Body of pancreas (tissue), 4 donors: ENCODE data around the gene ZNF638. TPM values are rescaled to one million over a fixed set of nuclear protein-coding genes. Genes with fewer than 3 reads are reported as not detected.

ENCODE experiments used
- ATAC-seq: fragments of 150-250 bp; one replicate; pipeline ENCODE4 v1.9.1; 2016
- DNase-seq, 4 donors: peaks; one replicate each; pipeline ENCODE4 v3.0.0-alpha.2; 2019
- H3K27ac ChIP-seq, 4 donors: fragments of 200-600 bp; sonication (generic); 1 replicate in 3 of 4; 2 replicates in 1 of 4; pipeline versions ENCODE4 v1.5.1 to v1.6.1; 2016 to 2019; ENCODE audit warnings: mild to moderate bottlenecking in 1 of 4, mixed read lengths in 1 of 4, moderate library complexity in 1 of 4
- H3K27me3 ChIP-seq, 2 donors: fragments of 200-600 bp; sonication (generic); one replicate each; pipeline ENCODE4 v1.6.0; 2016; ENCODE audit warnings: mild to moderate bottlenecking in 1 of 2
- H3K36me3 ChIP-seq, 2 donors: fragments of 200-600 bp; sonication (generic); replicated peaks in 1 of 2; 2 replicates each; pipeline ENCODE4 v1.5.1; 2016; ENCODE audit warnings: low read depth in 2 of 2; ENCODE audit not compliant: insufficient read depth in 1 of 2
- H3K4me1 ChIP-seq: fragments of 200-600 bp; sonication (generic); one replicate; pipeline ENCODE4 v1.6.0; 2016
- H3K4me3 ChIP-seq, 2 donors: fragments of 200-600 bp; sonication (generic); 1 replicate in 1 of 2; 2 replicates in 1 of 2; pipeline ENCODE4 v1.5.1; 2016 to 2019
- H3K9me3 ChIP-seq, 3 donors: fragments of 200-600 bp; sonication (generic); 1 replicate in 2 of 3; 2 replicates in 1 of 3; pipeline ENCODE4 v1.5.1; 2016
- CTCF ChIP-seq, 7 experiments: fragments of 450-650 bp in 4 of 7; fragments of 200-600 bp in 3 of 7; sonication (generic) in 3 of 7; IDR thresholded peaks; one replicate each; pipeline ENCODE4 v1.5.1; 2016 to 2019; ENCODE audit warnings: antibody characterized with exemption in 7 of 7
- POLR2A ChIP-seq, 3 donors: fragments of 450-650 bp; IDR thresholded peaks; one replicate each; pipeline ENCODE4 v1.6.1; 2016; ENCODE audit warnings: antibody characterized with exemption in 3 of 3, mild to moderate bottlenecking in 2 of 3
- WGBS, 2 donors: methylation state at CpG; one replicate each; pipeline ENCODE4 v1.1.5; 2017; 5-methylcytosine and 5-hydroxymethylcytosine counted together
- intact Hi-C: fragments of 100-400 bp; cut with DNase I; formaldehyde crosslinking; loops from one replicate; pipeline ENCODE4 v1.15.1; 2023
- total RNA-seq, 2 donors: library from RNA; depleted of rRNA; stranded (reverse); fragments of >200 nt; gene quantifications; one replicate each; pipeline ENCODE4 v1.1.0, GENCODE V29; 2016

Gene ZNF638
- total RNA-seq, 2 donors from 2014 or later = 108 to 146 TPM

GRCh38 chr2:71449343-71449742 is 117.8 kb downstream of the ZNF638 start:
- no peak for DNase-seq
- H3K4me3 ChIP-seq = no peak overlapping the region
- H3K9me3 ChIP-seq = no peaks in the 10 kb centered on the region
- no peak for ATAC-seq
- intact Hi-C loops = no loop called here
- H3K27ac ChIP-seq = no peak overlapping the region
- no peaks in the 10 kb centered on the region for H3K36me3 ChIP-seq
- peaks cover 14% of the 10 kb centered on the region for H3K4me1 ChIP-seq
- WGBS, 2 donors = 45 to 56% methylated on average over 3 of the region's 3 CpGs
- no peak for TF ChIP-seq POLR2A (IDR thresholded peaks at IDR 0.05)
- no peak for TF ChIP-seq CTCF (IDR thresholded peaks at IDR 0.05)
- H3K27me3 ChIP-seq = no peaks in the 10 kb centered on the region

- Histone ChIP-seq H3K4me1 (peaks cover 21% of the 10 kb centered on the region), H3K27me3 (no peaks in the 10 kb centered on the region), H3K27ac (no peak overlapping the region), H3K36me3 (no peaks in the 10 kb centered on the region), H3K4me3 (no peak overlapping the region), H3K9me3 (no peaks in the 10 kb centered on the region)
- ATAC-seq (no peak), DNase-seq (no peak)
- intact Hi-C loops = no loop called here
- WGBS, 2 donors = 80 to 83% methylated on average over 4 of the region's 4 CpGs
- no peak for TF ChIP-seq POLR2A (IDR thresholded peaks at IDR 0.05)
- no peak for TF ChIP-seq CTCF (IDR thresholded peaks at IDR 0.05)
Measured at GRCh38 chr2:71451705-71452104, 120.1 kb downstream of the ZNF638 start.

GRCh38 chr2:71452565-71452964 is 121.0 kb downstream of the ZNF638 start:
- H3K4me1 ChIP-seq = peaks cover 21% of the 10 kb centered on the region
- 50 to 63% methylated on average over 2 of the region's 2 CpGs for WGBS, 2 donors

GRCh38 chr2:71453404-71454220 is 122.0 kb downstream of the ZNF638 start, which contains the start of gene DYSF:
DYSF (plus strand) TSS chr2:71453561.
- Histone ChIP-seq H3K27ac (no peak within 1 kb of the TSS), H3K4me1 (peaks cover 21% of the 10 kb centered on the region), H3K4me3 (peak within 1 kb of the TSS; percentile 5 to 8), H3K36me3 (no peaks in the 10 kb centered on the region), H3K27me3 (no peaks in the 10 kb centered on the region), H3K9me3 (no peaks in the 10 kb centered on the region)
- no peak for TF ChIP-seq POLR2A (IDR thresholded peaks at IDR 0.05)
- TF ChIP-seq CTCF (IDR thresholded peaks at IDR 0.05) = no peak
- WGBS, 2 donors = 0 to 2% methylated on average over 5 to 66 of the region's 66 CpGs
- intact Hi-C loops = no loop called here
- DNase-seq = peak; percentile 29 to 60 (median 37)
- peak; percentile 75 for ATAC-seq

More at GRCh38 chr2:71452565-71452964, 121.0 kb downstream of the ZNF638 start:
- no peak overlapping the region for H3K27ac ChIP-seq
- no peaks in the 10 kb centered on the region for H3K36me3 ChIP-seq
- ATAC-seq = no peak
- intact Hi-C loops = no loop called here
- no peak for DNase-seq
- no peaks in the 10 kb centered on the region for H3K9me3 ChIP-seq
- no peaks in the 10 kb centered on the region for H3K27me3 ChIP-seq
- H3K4me3 ChIP-seq = no peak overlapping the region
- TF ChIP-seq POLR2A (IDR thresholded peaks at IDR 0.05) (no peak), CTCF (IDR thresholded peaks at IDR 0.05) (no peak)
